GM19455 (cell line): ENCODE measurements around the gene HCRTR1.

ENCODE experiments used
- ATAC-seq: cut with Tn5 transposase; IDR thresholded peaks from one replicate; pipeline ENCODE4 v1.9.1; 2021; ENCODE audit not compliant: unreplicated experiment

The HCRTR1 gene

GRCh38 chr1:31625561-31626222 lies 8.2 kb downstream of the HCRTR1 start:
- no peak for ATAC-seq

GRCh38 chr1:31626223-31627207 lies 9.0 kb downstream of the HCRTR1 start:
- ATAC-seq, result no peak

DNA sequence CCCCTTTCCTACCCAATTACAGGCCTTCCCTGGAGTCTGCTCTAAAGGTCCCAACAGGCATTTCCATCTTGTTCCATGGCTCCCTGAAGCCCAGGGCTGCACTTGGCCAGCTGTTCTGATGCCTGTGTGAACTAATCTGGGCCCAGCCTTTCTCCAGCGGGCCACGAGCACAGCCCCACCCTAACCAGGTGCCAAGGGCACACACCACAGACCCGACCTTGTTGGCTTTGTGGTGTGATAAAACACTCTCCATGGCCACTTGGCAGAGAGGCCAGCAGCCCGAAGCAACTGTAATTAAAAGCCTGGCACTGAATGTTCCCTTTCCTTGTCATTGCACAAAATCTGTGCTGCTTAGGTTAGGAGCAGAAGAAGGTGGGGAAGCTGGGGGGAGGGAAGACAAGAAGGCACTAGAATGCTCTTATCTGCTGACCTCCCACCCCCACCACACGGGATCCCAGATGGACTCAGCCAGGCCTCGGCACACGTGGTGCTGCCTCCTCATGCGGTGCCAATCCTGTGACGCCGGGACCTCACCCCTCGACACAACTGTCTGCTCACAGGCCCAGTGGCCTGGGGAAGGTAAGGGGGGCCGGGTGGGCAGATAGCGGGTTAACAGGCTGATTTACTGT lies 9.9 kb downstream of the HCRTR1 start:
- ATAC-seq, result no peak

GRCh38 chr1:31627930-31628559 lies 10.6 kb downstream of the HCRTR1 start:
- no peak for ATAC-seq

DNA sequence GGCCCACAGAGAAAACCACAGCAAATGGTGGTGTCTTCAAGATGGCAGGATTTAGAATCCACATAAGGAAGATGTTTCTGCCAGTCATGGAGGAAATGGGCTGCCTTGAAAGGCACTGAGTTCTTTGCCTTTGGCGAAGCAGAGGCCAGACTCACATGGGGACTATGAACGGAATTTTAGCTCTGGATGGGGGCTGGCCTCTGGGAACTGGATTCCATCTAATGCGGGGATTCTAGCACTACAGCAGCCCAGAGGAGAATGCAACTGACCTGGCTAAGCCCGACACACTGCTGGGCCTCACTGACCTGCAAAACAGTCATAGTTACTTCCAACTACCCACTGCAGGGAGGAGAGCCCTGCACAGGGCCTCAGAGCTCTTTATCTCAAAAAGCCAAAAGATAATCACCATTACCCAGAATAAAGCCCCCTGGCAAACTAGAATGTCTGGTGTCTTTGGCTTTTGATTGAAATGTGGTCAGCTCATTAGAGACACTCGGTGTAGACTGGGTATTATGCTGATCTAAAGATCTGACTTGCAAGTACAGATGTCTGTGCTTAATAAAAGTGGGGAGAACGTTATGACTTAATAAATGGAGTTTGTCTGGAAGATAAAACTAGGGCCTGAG lies 11.6 kb downstream of the HCRTR1 start:
- ATAC-seq, result no peak

- ATAC-seq, result no peak
Observed at GRCh38 chr1:31632649-31633048, 15.2 kb downstream of the HCRTR1 start.

DNA sequence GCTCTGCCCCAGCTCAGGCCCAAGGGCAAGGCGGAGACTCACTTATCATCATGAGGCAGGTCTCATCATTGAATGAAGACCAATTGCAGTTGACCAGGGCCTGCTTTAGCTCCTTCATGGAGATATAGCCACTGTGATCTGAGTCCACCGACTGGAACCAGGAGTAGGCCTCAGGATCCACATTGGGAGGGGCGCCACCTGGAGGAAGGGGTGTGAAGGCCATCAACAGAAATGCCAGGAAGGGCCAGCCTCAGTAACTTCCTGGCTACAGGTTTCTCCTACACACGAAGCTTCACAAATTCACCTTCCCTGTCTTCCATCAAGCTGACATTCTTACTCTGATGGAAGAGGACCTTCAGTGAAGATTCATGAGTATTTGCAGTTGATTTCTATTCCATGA lies 15.6 kb downstream of the HCRTR1 start:
- ATAC-seq, result no peak

GRCh38 chr1:31637915-31638673 lies 20.6 kb downstream of the HCRTR1 start:
- ATAC-seq, result no peak

GRCh38 chr1:31639543-31639942 lies 22.1 kb downstream of the HCRTR1 start:
- ATAC-seq, result no peak

GRCh38 chr1:31640179-31640578 lies 22.7 kb downstream of the HCRTR1 start:
- no peak for ATAC-seq

- ATAC-seq, result no peak
Observed at GRCh38 chr1:31640964-31641363, 23.5 kb downstream of the HCRTR1 start.

DNA sequence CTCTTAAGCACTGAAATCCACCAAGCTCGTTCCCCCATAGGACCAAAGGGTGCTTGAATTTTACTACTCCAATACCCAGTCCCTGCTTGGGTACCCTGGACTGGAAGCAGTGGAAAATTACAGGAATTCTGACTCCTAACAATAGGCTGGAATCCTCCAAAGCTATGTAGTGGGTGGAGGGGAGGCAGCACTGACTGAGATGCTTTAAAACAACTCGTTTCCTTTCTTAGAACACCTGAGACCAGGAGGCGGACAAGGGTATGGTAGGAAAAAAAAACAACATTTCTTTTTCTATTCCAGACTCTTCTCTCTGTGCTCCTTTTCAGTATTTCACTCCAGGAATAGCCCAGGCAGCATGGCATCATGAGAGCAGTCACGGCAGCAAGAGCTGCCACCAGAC lies 24.9 kb downstream of the HCRTR1 start:
- ATAC-seq, result no peak

GRCh38 chr1:31642897-31643296 lies 25.4 kb downstream of the HCRTR1 start:
- no peak for ATAC-seq

- peak; percentile 26 for ATAC-seq
Observed at GRCh38 chr1:31643976-31644559, 26.6 kb downstream of the HCRTR1 start.

DNA sequence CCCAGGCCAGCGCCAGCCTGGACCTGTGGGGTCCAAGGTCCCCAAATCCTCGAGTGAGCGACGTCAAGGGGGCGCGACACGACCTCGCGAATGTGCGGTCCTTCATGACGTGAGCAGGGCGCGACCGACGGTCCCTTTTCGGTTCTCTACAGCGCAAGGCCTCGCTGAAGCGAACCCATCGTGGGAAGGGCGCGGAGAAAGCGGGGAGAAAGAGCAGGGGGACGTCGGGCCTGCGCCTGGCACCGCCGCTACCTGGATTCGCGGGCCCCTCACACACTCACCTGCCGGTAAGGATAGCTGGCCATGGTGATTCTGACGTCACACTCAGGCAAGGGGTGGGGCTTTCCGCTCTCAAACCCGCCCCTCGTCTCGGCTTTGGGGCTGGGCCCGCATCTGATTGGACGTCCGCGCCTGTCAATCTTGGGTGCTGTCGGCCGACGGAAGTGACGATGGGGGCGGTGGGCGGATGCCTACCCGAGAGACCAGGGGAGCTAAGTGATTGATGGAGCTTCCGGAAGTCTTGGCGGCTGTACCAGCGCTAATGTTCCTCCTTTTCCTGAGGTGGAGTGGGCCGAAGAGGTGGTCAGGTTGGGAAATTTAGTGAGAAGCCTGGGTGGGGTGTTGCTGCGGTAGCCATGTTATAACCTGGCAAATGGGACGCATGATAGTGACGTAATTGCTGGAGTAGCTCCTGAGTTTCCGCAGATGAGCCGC lies 27.2 kb downstream of the HCRTR1 start, which contains the start of gene PEF1:
Gene PEF1, minus strand, starts transcription at position 317 of the 714 bp plus-strand sequence. Its CDS starts 12 bp downstream, at position 305.
- peak; percentile 93 for ATAC-seq

DNA sequence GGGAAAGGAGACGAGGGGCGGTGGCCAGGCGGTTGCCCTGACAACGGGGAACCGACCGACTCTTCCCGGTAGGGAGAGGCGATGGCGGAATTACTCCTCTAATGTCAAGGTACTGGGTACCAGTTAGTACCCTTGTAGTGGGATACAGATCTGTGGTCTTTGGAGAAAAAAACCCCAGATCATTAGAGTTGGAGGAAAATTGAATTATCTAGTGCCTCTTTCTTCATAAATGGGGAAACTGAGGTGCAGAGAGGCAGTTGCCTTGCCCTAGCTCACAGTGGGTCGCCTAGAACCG lies 27.7 kb downstream of the HCRTR1 start:
- ATAC-seq, result no peak

- no peak for ATAC-seq
Observed at GRCh38 chr1:31646259-31646960, 28.9 kb downstream of the HCRTR1 start.

- no peak for ATAC-seq
Observed at GRCh38 chr1:31647106-31647505, 29.6 kb downstream of the HCRTR1 start.

DNA sequence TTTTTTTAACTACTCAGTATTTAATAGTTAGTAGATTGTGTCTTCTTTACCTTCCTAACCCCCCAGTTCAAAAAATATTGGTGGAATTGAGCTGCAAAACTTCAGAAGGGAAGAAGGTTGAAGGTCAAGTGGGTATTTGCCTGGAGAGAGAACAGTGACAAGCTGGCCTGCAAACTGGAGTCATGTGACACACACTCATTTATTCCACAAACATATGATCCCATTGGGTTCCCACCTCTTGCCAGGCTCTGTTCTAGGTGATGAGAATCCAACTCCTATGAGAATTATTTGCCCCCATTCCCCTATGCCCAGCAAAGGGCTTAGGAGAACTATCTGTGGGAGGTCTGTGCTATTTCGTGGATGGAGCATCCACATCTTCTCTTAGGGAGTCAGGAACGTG lies 30.7 kb downstream of the HCRTR1 start:
- no peak for ATAC-seq
